H1 (cell line): ENCODE results near the gene BRSK2. TPM values are rescaled to one million over a fixed set of nuclear protein-coding genes. Genes with fewer than 3 reads are reported as not detected.

Source experiments
- EGR1 ChIP-seq: IDR thresholded peaks from 2 replicates; pipeline ENCODE4 v1.6.1; 2011; ENCODE audit warnings: low read depth, low read length, borderline replicate concordance
- EP300 ChIP-seq, 2 experiments: IDR thresholded peaks; 1 replicate in 1 of 2; 2 replicates in 1 of 2; pipeline ENCODE4 v1.6.1; 2011 to 2012; ENCODE audit warnings: low read depth in 2 of 2, low read length in 2 of 2, mild to moderate bottlenecking in 2 of 2, borderline replicate concordance in 1 of 2, inconsistent platforms in 1 of 2, moderate library complexity in 1 of 2
- polyA plus RNA-seq, 7 experiments: library from polyadenylated mRNA; depleted of rRNA in 3 of 7; stranded (reverse) in 5 of 7; unstranded in 2 of 7; fragments of >200 nt in 5 of 7; fragments of 200-250 nt in 2 of 7; gene quantifications; 1 replicate in 5 of 7; 2 replicates in 1 of 7; 4 replicates in 1 of 7; pipeline versions ENCODE4 v1.2.1 to v1.2.3, GENCODE V29; 2011 to 2013; ENCODE audit warnings: missing spikeins in 2 of 7, mixed read lengths in 2 of 7
- total RNA-seq: library from RNA; stranded (reverse); fragmentation: NEBNext Ultra II Directional; extraction: Animal tissue kit (Norgen Biotek cat#: 25700); gene quantifications from 2 replicates; pipeline ENCODE4 v1.2.1, GENCODE V29; 2021
- TF ChIP-seq, protein P1 (sequence below): fragments of 300-600 bp; sonication (generic); IDR thresholded peaks from 2 replicates; pipeline ENCODE4 v1.7.1; 2012; ENCODE audit warnings: low read length, moderate library complexity, mild to moderate bottlenecking, inconsistent platforms; ENCODE audit not compliant: insufficient replicate concordance

BRSK2 gene
- total and polyA plus RNA-seq, 2 of the 8 experiments (the other 6 are each of a cell fraction or from before 2014, with no cell fraction given): 17.3 to 27.1 TPM

GRCh38 chr11:1499261-1499890 lies 109.6 kb downstream of the BRSK2 start (continued):
- TF ChIP-seq, protein P1, sequence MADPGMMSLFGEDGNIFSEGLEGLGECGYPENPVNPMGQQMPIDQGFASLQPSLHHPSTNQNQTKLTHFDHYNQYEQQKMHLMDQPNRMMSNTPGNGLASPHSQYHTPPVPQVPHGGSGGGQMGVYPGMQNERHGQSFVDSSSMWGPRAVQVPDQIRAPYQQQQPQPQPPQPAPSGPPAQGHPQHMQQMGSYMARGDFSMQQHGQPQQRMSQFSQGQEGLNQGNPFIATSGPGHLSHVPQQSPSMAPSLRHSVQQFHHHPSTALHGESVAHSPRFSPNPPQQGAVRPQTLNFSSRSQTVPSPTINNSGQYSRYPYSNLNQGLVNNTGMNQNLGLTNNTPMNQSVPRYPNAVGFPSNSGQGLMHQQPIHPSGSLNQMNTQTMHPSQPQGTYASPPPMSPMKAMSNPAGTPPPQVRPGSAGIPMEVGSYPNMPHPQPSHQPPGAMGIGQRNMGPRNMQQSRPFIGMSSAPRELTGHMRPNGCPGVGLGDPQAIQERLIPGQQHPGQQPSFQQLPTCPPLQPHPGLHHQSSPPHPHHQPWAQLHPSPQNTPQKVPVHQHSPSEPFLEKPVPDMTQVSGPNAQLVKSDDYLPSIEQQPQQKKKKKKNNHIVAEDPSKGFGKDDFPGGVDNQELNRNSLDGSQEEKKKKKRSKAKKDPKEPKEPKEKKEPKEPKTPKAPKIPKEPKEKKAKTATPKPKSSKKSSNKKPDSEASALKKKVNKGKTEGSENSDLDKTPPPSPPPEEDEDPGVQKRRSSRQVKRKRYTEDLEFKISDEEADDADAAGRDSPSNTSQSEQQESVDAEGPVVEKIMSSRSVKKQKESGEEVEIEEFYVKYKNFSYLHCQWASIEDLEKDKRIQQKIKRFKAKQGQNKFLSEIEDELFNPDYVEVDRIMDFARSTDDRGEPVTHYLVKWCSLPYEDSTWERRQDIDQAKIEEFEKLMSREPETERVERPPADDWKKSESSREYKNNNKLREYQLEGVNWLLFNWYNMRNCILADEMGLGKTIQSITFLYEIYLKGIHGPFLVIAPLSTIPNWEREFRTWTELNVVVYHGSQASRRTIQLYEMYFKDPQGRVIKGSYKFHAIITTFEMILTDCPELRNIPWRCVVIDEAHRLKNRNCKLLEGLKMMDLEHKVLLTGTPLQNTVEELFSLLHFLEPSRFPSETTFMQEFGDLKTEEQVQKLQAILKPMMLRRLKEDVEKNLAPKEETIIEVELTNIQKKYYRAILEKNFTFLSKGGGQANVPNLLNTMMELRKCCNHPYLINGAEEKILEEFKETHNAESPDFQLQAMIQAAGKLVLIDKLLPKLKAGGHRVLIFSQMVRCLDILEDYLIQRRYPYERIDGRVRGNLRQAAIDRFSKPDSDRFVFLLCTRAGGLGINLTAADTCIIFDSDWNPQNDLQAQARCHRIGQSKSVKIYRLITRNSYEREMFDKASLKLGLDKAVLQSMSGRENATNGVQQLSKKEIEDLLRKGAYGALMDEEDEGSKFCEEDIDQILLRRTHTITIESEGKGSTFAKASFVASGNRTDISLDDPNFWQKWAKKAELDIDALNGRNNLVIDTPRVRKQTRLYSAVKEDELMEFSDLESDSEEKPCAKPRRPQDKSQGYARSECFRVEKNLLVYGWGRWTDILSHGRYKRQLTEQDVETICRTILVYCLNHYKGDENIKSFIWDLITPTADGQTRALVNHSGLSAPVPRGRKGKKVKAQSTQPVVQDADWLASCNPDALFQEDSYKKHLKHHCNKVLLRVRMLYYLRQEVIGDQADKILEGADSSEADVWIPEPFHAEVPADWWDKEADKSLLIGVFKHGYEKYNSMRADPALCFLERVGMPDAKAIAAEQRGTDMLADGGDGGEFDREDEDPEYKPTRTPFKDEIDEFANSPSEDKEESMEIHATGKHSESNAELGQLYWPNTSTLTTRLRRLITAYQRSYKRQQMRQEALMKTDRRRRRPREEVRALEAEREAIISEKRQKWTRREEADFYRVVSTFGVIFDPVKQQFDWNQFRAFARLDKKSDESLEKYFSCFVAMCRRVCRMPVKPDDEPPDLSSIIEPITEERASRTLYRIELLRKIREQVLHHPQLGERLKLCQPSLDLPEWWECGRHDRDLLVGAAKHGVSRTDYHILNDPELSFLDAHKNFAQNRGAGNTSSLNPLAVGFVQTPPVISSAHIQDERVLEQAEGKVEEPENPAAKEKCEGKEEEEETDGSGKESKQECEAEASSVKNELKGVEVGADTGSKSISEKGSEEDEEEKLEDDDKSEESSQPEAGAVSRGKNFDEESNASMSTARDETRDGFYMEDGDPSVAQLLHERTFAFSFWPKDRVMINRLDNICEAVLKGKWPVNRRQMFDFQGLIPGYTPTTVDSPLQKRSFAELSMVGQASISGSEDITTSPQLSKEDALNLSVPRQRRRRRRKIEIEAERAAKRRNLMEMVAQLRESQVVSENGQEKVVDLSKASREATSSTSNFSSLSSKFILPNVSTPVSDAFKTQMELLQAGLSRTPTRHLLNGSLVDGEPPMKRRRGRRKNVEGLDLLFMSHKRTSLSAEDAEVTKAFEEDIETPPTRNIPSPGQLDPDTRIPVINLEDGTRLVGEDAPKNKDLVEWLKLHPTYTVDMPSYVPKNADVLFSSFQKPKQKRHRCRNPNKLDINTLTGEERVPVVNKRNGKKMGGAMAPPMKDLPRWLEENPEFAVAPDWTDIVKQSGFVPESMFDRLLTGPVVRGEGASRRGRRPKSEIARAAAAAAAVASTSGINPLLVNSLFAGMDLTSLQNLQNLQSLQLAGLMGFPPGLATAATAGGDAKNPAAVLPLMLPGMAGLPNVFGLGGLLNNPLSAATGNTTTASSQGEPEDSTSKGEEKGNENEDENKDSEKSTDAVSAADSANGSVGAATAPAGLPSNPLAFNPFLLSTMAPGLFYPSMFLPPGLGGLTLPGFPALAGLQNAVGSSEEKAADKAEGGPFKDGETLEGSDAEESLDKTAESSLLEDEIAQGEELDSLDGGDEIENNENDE: no peak
- TF ChIP-seq EGR1 (peak; percentile 98), EP300 (IDR thresholded peaks at IDR 0.05; ENCODE audit: borderline replicate concordance in 1 of 2, low read depth in 2 of 2, low read length in 2 of 2) (no peak)
